ENCODE data around the gene PGAP6. TPM values are rescaled to one million over a fixed set of nuclear protein-coding genes. Genes with fewer than 3 reads are reported as not detected.

PGAP6 gene
- total and polyA plus RNA-seq, 2 of the 8 experiments (the other 6 are each of a cell fraction or from before 2014, with no cell fraction given): 86.8 to 364 TPM

GRCh38 chr16:352547-353403, 29.0 kb downstream of the PGAP6 start, which contains the start of gene AXIN1 (continued):
- TF ChIP-seq POLR2A (IDR thresholded peaks at IDR 0.05; ENCODE audit: control extremely low read depth in 1 of 2, low read depth in 2 of 2, low read length in 2 of 2): peak in 1 of 2 experiments; percentile 44; a peak in 1 of 3 replicates
- peak; percentile 73 for TF ChIP-seq TAF1 (IDR thresholded peaks at IDR 0.05; ENCODE audit: low read depth, low read length)
- peak; percentile 48 for TF ChIP-seq KDM4A (IDR thresholded peaks at IDR 0.05; ENCODE audit: low read depth, low read length, severe bottlenecking)
- TF ChIP-seq SP4 (IDR thresholded peaks at IDR 0.05; ENCODE audit: low read length): peak; percentile 86; the same call in 1 of the 2 replicates
- TF ChIP-seq KDM5A (IDR thresholded peaks at IDR 0.05; ENCODE audit: low read length): no peak
- TF ChIP-seq MAFK (IDR thresholded peaks at IDR 0.05; ENCODE audit: low read depth, low read length): no peak
- no peak for TF ChIP-seq JUND (IDR thresholded peaks at IDR 0.05; ENCODE audit: low read length)
- TF ChIP-seq TBP (IDR thresholded peaks at IDR 0.05; ENCODE audit: low read depth, low read length): no peak; the same call in 1 of the 2 replicates
- no peak for TF ChIP-seq USF2 (IDR thresholded peaks at IDR 0.05; ENCODE audit: low read length)
- TF ChIP-seq RBBP5 (IDR thresholded peaks at IDR 0.05; ENCODE audit: borderline replicate concordance, low read depth, low read length): peak; percentile 23; the same call in 1 of the 2 replicates
- TF ChIP-seq TEAD4 (IDR thresholded peaks at IDR 0.05; ENCODE audit: low read depth, low read length): no peak
- no peak for TF ChIP-seq KDM1A (IDR thresholded peaks at IDR 0.05; ENCODE audit: borderline replicate concordance, low read length)
- no peak for TF ChIP-seq CBX5 (IDR thresholded peaks at IDR 0.05; ENCODE audit: low read depth, low read length)
- TF ChIP-seq MAX (IDR thresholded peaks at IDR 0.05): peak; percentile 26; the same call in 1 of the 2 replicates
- no peak for TF ChIP-seq TCF12 (IDR thresholded peaks at IDR 0.05; ENCODE audit: low read depth, low read length)
- no peak for TF ChIP-seq SUZ12 (IDR thresholded peaks at IDR 0.05; ENCODE audit: low read length)

Measured in H1 (cell line).